Anterior cingulate cortex (tissue), 58 donors: ENCODE results near the gene AQP10.
"Not testable (repeated sequence)": the region's sequence is repeated elsewhere in the genome, so short reads cannot be mapped to it uniquely, and the experiment has no call there.

Experiments
- DNase-seq, 58 donors: peaks; one replicate each; lab custom pipeline; 2025; lab: John Stamatoyannopoulos, UW

The AQP10 gene

DNA sequence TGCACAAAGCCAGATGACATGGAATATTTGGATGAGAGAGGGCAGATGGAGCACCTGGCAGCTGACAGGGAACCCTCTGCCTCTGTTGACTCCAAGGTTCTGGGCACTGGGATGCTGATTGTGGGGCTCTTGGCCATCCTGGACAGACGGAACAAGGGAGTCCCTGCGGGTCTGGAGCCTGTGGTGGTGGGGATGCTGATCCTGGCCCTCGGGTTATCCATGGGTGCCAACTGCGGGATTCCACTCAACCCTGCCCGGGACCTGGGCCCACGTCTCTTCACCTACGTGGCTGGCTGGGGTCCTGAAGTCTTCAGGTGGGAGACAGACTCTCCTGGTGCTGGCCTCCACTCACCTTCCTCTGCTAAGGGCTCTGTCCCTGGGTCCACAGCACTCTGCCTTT, 2.6 kb downstream of the AQP10 start:
- DNase-seq, result no peak

DNA sequence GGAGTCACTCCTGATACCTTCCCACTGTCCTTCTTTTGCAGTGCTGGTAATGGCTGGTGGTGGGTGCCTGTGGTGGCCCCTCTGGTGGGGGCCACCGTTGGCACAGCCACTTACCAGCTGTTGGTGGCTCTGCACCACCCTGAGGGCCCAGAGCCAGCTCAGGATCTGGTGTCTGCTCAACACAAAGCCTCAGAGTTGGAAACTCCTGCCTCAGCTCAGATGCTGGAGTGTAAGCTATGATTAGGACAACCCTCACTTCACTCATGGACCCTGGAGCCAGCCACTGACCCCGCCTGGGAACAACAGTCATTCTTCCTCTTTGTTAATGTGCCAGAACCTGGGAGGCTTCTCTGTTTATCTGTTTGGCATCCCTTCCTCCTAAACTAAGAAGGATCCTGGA, 3.3 kb downstream of the AQP10 start:
- DNase-seq, result no peak

DNA sequence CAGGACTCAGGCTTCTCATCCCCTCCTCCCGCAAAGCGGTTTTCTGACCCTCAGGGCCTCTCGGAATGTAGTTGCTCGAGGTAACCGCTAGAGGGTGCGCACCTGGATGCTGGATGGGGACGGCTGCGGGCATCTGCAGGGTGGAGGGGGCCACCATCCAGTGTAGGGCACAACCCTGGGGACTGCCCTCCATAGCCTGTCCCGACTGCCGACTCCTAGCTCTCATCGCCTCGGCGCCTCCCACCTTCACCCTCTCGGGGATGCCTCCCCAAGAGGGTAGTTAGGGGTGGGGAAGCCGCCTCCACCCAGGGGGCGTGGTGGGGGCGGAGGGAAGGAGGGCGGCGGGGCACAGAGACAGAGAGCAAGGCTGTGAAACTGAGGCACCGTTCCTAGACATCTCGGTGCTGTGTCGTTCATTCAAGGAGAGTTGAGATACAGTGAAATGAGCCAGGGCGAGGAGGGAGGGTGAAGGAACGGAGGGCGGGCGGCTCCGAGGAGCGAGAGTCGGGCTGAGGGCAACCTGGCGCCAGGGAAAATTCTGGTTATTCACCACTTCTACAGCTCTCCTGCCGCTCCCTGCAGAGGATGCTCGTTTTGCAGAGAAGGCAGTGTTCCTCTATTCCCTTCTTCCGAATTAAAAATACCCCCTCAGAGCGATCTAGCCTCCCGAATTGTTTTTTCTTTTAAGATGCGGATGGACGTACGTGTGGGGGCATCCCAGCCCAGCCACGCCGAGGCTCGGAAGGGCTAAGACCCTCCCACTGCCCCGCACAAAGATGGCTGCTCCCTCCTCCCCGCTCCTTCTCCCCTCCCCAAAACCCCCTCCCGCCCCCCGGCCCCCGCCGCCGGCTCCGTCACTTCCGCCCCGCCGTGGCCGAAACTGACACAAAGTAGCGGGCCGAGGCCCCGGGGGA, 4.0 kb downstream of the AQP10 start, which contains the start of gene ATP8B2:
TSS of gene ATP8B2 (plus strand) at position 857 of the 914 bp plus-strand sequence. CDS start 2,617 bp downstream, outside the sequence.
- DNase-seq, result peak in 57 of 58 donors; percentile 25 to 83 (median 64)

DNA sequence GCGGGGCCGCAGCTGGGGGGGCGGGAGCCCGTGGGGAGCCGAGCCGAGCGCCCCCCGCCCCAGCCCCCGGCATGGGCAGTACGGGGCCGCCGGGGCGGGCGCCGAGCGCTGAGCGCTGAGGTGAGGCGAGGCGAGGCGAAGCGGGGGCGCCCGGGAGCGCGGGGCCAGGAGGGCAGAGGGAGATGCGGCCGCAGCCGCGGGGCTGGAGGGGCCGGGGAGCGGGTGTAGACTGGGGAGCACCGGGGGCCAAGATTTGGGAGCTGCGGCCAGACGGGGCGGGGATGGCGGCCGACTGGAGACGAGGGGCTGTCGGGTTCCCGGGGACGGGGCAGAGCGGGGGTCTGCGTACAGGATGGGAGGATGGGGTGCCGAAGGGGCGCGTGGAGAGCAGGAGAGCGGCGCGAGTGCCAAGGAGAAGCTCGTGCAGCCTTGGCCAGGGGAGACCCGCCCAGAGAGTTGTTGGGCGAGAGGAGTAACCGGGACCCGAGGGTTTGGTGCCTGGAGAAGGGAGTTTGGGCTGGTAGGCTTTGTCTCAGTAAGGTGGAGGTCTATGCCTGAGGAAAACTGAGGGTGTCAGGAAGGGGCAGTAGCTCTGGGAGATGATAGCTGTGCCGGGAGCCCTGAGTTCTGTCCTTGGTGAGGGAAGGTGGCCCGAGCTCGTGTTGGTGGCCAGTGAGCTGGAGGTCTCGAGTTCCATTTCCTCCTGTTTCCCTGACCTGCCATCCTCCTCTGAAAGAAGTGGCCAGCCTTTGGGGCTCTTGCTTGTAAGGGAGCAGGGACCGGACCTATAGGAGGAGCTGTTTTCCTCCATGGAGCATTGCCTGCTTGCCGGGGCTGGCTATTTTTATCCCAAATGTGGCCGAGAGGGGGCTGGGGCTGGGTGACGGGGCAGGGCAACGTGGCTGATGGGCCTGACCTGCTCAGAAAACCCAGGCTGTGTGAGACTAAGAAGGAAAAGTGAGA, 5.0 kb downstream of the AQP10 start:
- DNase-seq, result peak in 54 of 58 donors; percentile 12 to 69 (median 46)

- DNase-seq, result peak in 3 of 58 donors; percentile 19 to 66 (median 32)
Observed at GRCh38 chr1:154326546-154327465, 5.9 kb downstream of the AQP10 start.

DNA sequence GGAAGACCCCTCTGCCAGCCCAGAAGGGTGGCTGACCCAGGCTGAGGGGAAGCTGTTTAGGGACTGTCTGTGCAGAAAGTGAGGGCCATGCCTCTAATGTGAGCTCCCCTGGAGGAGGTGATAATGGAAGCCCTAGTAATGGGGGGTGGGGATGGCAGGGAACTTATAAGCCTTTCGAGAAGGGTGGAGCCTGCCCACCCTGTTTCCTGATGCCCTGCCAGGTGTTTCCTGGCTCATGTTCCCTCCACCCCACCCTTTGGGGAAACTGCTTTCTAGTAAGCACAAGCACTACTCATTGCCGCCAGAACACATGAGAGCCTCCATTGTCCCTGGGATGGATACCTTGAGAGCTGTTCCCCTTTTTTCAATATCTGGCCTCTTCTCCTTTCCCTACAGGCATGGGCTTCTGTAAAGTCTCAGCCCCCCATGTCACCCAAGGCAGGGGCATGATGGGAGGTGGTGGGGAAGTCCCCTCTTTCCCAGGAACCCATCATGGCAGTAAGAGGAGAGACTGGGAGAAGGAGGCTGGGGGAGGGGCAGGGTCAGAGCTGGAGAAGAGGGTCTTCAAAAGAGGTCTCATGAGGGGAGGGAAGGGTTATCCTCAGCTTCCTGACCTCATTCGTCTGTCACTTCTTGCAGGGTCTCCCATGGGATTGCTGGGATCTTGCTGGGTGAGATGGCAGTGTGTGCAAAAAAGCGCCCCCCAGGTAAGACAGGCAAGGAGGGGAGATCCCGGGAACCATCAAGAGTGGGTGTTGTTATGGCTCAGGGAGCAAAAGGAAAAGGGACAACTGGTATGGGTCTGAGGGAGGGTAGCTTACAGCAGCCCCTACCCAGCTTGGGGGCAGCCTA, 6.8 kb downstream of the AQP10 start:
- peak in 1 of 58 donors; percentile 12 for DNase-seq

GRCh38 chr1:154328318-154329151, 7.6 kb downstream of the AQP10 start:
- peak in 57 of 58 donors; percentile 24 to 92 (median 79) for DNase-seq

DNA sequence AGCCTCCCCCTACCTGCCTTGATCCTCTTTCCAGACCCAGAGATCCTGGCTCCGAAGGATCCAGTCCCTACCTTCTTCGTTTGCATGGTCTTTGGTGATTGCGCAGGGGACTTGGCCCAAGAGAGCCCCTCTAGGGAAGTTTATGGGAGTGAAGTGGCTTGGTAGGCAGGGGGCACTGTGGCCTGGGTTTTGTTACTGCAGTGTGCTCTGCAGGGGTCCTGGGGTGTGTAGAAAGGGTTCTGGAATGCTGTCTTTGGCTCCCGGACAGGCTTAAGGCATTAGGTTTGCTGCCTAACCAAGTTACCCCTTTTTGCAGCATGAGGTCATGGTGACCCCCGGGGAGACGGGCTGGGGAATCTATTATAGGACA, 8.2 kb downstream of the AQP10 start:
- peak in 9 of 58 donors; percentile 15 to 55 (median 24) for DNase-seq

DNA sequence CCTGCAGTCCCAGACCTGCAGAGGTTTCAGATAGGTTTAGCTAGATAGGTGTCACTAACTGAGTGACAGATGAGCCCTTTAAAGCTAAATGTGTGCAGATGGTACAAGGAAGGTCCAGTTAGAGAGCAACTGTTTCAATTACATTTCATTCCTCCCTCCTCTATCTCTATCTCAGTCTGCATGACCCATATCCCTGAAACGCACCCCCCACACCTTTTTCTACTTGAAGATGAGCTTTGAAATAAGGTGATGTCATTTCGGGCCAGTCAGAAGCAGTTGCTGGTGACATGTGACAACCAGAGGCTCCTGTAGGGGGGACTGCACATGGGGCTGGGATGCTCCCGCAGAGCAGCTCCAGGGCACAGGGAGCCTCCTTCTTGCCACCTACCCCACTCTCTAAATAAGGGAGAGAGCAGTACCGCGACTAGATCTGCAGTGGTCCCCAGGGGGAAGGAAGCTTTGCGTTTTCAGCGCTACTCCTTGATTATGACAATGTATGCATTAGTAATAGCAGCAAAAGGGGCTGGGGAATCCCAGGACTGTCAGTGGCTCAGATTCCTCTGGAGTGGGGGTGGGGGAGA, 8.7 kb downstream of the AQP10 start:
- DNase-seq, result peak in 35 of 58 donors; percentile 7 to 77 (median 38)

- DNase-seq, result no peak
Observed at GRCh38 chr1:154330669-154331068, 9.8 kb downstream of the AQP10 start.

GRCh38 chr1:154334079-154335024, 13.5 kb downstream of the AQP10 start:
- DNase-seq, result no peak

DNA sequence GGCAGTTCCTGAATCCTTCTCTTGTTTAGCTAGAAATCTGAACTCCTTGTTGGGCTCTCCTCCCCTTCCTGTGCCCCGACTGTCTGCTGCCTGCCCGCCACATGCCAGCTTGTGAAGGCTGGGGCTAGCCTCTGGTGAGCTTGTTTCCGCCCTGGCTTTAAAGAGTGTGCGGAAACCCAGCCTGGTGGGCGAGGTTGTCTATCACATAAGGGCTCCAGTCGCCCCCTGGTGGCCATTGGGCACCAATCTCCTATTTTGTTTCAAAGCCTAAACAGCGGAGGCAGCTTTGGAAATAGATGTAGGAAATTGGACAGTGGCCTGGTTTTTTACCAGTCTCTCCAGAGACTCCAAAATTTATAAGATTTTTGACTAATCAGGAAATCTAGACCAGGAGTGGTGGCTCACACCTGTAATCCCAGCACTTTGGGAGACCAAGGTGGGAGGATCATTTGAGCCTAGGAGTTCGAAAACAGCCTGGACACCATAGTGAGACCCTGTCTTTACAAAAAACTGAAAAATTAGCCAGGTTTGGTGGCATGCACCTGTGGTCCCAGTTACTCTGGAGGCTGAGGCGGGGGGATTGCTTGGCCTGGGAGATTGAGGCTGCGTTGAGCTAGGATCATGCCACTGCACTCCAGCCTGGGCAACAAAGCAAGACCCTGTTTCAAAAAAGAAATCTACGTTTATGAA, 14.3 kb downstream of the AQP10 start:
- DNase-seq, result peak in 54 of 58 donors; percentile 22 to 88 (median 58)

- DNase-seq, result no peak
Observed at GRCh38 chr1:154337253-154337894, 16.5 kb downstream of the AQP10 start.

GRCh38 chr1:154338875-154339274, 18.0 kb downstream of the AQP10 start:
- no peak for DNase-seq

GRCh38 chr1:154341366-154341765, 20.5 kb downstream of the AQP10 start:
- not testable (repeated sequence) for DNase-seq
